ENCODE data around the gene TMPRSS13. TPM values are rescaled to one million over a fixed set of nuclear protein-coding genes. Genes with fewer than 3 reads are reported as not detected.
A peak's percentile ranks its signal among the peaks of the same experiment; 100 is the strongest.

TMPRSS13 gene
- total and polyA plus RNA-seq, 2 donors from 2014 or later = 1.2 to 1.9 TPM

- no peak for FAIRE-seq
These were observed 67.0 kb downstream of the TMPRSS13 start for GRCh38 chr11:117862019-117862725.

GRCh38 chr11:117861151-117862018 is 67.8 kb downstream of the TMPRSS13 start:
- DNase-seq (peak in 4 of 5 donors; percentile 84 to 88 (median 86)), FAIRE-seq (no peak)
- intact Hi-C loops (cut with DNase I) = no loop called here
- Histone ChIP-seq H3K4me1 (ENCODE audit: control insufficient read depth in 2 of 3, insufficient read depth in 2 of 3, low read depth in 1 of 3, low read length in 3 of 3) (peaks cover 0 to 16% (median 0%) of the 10 kb centered on the region in 3 donors), H3K9me3 (ENCODE audit: control insufficient read depth in 2 of 3, insufficient read depth in 1 of 3, low read length in 3 of 3) (no peaks in the 10 kb centered on the region), H3K9ac (ENCODE audit: low read length in 3 of 3) (no peak overlapping the region), H3K4me3 (ENCODE audit: low read length in 3 of 3) (no peak overlapping the region), H3K27ac (ENCODE audit: low read depth in 2 of 2, low read length in 2 of 2) (peak overlapping the region; percentile 26 to 45), H3K27me3 (ENCODE audit: control insufficient read depth, insufficient read depth, low read length) (no peaks in the 10 kb centered on the region), H3K36me3 (ENCODE audit: control insufficient read depth in 2 of 3, insufficient read depth in 3 of 3, low read length in 3 of 3) (no peaks in the 10 kb centered on the region)
- TF ChIP-seq CTCF (IDR thresholded peaks at IDR 0.05; ENCODE audit: borderline replicate concordance, extremely low read depth, insufficient read depth) = no peak

More at GRCh38 chr11:117862019-117862725, 67.0 kb downstream of the TMPRSS13 start:
- Histone ChIP-seq H3K27ac (ENCODE audit: low read depth in 2 of 2, low read length in 2 of 2) (peak overlapping the region; percentile 45 to 68), H3K9me3 (ENCODE audit: control insufficient read depth in 2 of 3, insufficient read depth in 1 of 3, low read length in 3 of 3) (no peaks in the 10 kb centered on the region), H3K9ac (ENCODE audit: low read length in 3 of 3) (no peak overlapping the region), H3K4me3 (ENCODE audit: low read length in 3 of 3) (no peak overlapping the region), H3K27me3 (ENCODE audit: control insufficient read depth, insufficient read depth, low read length) (no peaks in the 10 kb centered on the region), H3K36me3 (ENCODE audit: control insufficient read depth in 2 of 3, insufficient read depth in 3 of 3, low read length in 3 of 3) (no peaks in the 10 kb centered on the region), H3K4me1 (ENCODE audit: control insufficient read depth in 2 of 3, insufficient read depth in 2 of 3, low read depth in 1 of 3, low read length in 3 of 3) (peaks cover 0 to 16% (median 0%) of the 10 kb centered on the region in 3 donors)
- intact Hi-C loops (cut with DNase I) = no loop called here
- TF ChIP-seq CTCF (IDR thresholded peaks at IDR 0.05; ENCODE audit: borderline replicate concordance, extremely low read depth, insufficient read depth) = no peak
- DNase-seq = peak in 2 of 5 donors; percentile 46 to 71

DNA sequence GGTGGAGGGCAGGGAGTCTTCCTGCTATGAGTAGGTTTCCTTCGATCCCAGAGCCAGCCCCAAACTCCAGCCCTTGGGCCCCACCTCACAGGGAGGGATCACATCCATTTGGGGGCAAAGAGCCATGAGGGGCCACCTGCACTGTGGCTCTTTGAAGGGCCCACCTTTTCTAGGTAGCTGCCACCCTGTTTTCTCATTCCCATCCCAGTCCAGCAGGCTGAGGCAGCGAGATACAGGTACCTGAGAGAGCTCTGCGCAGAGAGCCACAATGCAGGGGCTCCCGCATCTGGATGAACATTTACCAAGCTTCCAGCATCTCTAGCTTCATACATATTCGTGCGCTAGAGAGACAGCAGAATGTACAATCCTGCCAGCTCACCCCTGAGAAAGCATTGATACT is 69.1 kb downstream of the TMPRSS13 start:
- no peaks in the 10 kb centered on the region for H3K36me3 ChIP-seq (ENCODE audit: control insufficient read depth in 2 of 3, insufficient read depth in 3 of 3, low read length in 3 of 3)
- intact Hi-C loops (cut with DNase I) = no loop called here
- no peak overlapping the region for H3K9ac ChIP-seq (ENCODE audit: low read length in 3 of 3)
- peaks cover 0 to 16% (median 0%) of the 10 kb centered on the region in 3 donors for H3K4me1 ChIP-seq (ENCODE audit: control insufficient read depth in 2 of 3, insufficient read depth in 2 of 3, low read depth in 1 of 3, low read length in 3 of 3)
- H3K27me3 ChIP-seq (ENCODE audit: control insufficient read depth, insufficient read depth, low read length) = no peaks in the 10 kb centered on the region
- H3K4me3 ChIP-seq (ENCODE audit: low read length in 3 of 3) = no peak overlapping the region
- FAIRE-seq (no peak), DNase-seq (peak in 1 of 5 donors; percentile 28)
- no peaks in the 10 kb centered on the region for H3K9me3 ChIP-seq (ENCODE audit: control insufficient read depth in 2 of 3, insufficient read depth in 1 of 3, low read length in 3 of 3)
- no peak for TF ChIP-seq CTCF (IDR thresholded peaks at IDR 0.05; ENCODE audit: borderline replicate concordance, extremely low read depth, insufficient read depth)
- peak overlapping the region in 1 of 2 donors; percentile 47 for H3K27ac ChIP-seq (ENCODE audit: low read depth in 2 of 2, low read length in 2 of 2)

Data from kidney (tissue), 14 donors.